ENCODE results near the gene LRRC1.

LRRC1 gene

DNA sequence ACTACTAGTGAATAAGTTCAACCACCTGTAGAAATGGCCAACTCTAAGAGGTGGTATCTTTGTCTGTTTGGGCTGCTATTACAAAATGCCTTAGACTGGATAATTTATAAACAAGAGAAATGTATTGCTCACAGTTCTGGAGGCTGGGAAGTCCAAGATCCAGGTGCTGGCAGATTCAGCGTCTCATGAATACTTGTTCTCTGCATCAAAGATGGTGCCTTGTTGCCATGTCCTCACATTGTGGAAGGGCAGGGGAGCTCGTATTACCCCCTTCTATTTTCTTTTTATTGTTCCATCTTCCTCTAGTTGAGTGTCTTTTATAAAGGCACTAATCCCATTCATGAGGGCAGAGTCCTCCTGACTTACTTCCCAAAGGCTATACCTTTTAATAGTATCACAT lies 58.0 kb downstream of the LRRC1 start:
- Mint-ChIP-seq H3K4me3 (no peak overlapping the region), H3K4me1 (peaks cover 27% of the 10 kb centered on the region), H3K27me3 (ENCODE audit: low read depth) (no peaks in the 10 kb centered on the region), H3K9me3 (no peaks in the 10 kb centered on the region), H3K36me3 (ENCODE audit: low read depth) (peaks cover 9% of the 10 kb centered on the region), H3K27ac (no peak overlapping the region)
- TF ChIP-seq, protein P1, sequence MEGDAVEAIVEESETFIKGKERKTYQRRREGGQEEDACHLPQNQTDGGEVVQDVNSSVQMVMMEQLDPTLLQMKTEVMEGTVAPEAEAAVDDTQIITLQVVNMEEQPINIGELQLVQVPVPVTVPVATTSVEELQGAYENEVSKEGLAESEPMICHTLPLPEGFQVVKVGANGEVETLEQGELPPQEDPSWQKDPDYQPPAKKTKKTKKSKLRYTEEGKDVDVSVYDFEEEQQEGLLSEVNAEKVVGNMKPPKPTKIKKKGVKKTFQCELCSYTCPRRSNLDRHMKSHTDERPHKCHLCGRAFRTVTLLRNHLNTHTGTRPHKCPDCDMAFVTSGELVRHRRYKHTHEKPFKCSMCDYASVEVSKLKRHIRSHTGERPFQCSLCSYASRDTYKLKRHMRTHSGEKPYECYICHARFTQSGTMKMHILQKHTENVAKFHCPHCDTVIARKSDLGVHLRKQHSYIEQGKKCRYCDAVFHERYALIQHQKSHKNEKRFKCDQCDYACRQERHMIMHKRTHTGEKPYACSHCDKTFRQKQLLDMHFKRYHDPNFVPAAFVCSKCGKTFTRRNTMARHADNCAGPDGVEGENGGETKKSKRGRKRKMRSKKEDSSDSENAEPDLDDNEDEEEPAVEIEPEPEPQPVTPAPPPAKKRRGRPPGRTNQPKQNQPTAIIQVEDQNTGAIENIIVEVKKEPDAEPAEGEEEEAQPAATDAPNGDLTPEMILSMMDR (IDR thresholded peaks at IDR 0.05; ENCODE audit: unreplicated experiment in 3 of 3) = no peak

DNA sequence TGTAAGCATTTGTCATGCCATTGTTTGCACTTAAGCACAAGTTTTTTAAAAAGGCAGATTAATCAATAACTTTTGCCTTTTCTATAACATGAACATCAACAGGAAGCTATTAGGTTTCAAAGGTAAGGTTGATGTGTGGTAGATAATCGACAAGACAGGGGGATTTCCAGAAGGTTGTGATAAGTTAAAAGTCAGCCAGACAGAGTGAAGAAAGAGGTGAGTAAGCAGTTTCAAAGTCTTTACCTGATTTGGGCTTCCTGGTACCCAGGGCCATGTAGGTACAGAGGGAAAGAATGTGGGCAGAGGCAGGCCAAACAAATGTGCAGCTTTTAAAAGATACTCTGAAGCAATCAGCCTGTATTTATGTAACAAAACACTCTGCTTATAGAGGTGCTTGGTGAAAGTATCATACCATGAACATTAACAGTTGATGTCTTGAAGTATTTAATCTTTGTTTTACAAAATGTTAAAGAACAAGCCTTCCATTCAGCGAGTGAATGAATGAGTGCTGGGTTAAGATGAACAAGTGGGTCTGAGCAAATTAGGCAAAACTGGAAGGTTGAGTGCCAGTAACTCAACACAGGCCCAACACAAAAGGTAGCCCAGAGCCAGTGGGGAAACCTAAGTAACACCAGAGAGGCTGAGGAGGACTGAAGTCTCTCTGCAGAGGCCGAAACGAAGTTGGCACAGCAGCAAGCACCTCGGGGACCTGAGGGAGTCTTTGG lies 60.2 kb downstream of the LRRC1 start:
- H3K27me3 Mint-ChIP-seq (ENCODE audit: low read depth) = no peaks in the 10 kb centered on the region
- TF ChIP-seq, protein P1 (IDR thresholded peaks at IDR 0.05; ENCODE audit: unreplicated experiment in 3 of 3) = no peak
- no peak overlapping the region for H3K4me3 Mint-ChIP-seq
- H3K4me1 Mint-ChIP-seq = peaks cover 27% of the 10 kb centered on the region
- peak overlapping the region; percentile 22 to 79 (median 24) for H3K27ac Mint-ChIP-seq
- no peaks in the 10 kb centered on the region for H3K9me3 Mint-ChIP-seq
- H3K36me3 Mint-ChIP-seq (ENCODE audit: low read depth) = peaks cover 5% of the 10 kb centered on the region

DNA sequence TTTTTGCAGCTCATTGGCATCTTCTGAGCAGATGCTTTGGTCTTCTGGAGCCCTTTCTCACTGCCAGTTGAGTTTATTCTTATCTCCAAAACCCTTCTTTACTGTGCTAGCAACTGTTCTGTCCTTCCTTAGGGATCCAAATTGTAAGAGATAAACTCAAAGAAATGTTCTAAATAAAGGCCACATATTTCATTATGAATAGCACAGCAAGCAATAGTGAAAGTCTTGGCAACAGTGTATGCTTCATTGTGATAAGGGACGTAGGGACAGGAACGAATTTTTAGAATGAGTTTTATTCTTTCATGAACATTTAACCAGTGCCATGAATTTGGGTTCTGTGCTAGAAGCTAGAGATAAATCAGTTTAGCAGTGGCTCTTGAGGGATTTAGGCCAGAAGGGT lies 61.1 kb downstream of the LRRC1 start:
- Mint-ChIP-seq H3K36me3 (ENCODE audit: low read depth) (peaks cover 5% of the 10 kb centered on the region), H3K27ac (no peak overlapping the region), H3K4me1 (peaks cover 27% of the 10 kb centered on the region), H3K4me3 (no peak overlapping the region), H3K9me3 (no peaks in the 10 kb centered on the region), H3K27me3 (ENCODE audit: low read depth) (no peaks in the 10 kb centered on the region)
- TF ChIP-seq, protein P1 (IDR thresholded peaks at IDR 0.05; ENCODE audit: unreplicated experiment in 3 of 3) = no peak

DNA sequence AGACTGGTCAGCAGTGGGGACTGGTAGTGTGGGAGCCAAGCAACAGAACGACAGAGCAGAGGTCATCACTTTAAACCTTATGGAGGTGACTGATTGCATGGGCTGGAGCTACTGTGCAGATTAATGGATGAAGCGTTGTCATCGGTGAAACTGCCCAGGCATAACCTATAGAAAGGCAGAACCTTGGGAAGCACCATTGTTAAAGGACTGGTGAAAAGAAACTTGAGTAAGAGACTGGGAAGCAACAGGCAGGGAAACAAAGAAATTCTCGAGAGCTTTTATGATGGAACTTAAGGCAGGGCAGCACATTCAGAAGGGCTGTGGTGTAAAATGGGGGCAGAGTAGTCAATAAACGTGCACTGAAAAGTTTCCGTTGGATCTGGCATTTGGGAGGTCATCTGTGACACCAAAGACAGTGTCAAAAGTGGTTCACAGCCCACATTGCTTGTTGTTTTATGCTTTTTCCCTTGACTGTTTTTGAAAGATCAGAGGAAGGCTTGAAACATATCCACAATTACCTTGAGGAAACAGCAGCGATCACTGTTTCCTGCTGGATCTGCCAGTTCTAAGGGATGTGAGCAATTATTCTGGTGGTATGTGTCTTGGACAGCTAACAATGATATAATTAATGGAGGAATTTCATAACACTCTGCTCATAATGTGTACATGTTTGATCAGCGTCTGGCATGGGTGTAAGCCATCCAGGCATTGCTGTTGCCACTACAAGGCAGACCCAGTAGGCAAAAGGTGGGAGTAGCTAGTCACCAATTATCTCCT lies 62.7 kb downstream of the LRRC1 start:
- H3K4me3 Mint-ChIP-seq = no peak overlapping the region
- TF ChIP-seq, protein P1 (IDR thresholded peaks at IDR 0.05; ENCODE audit: unreplicated experiment in 3 of 3) = no peak
- peaks cover 38% of the 10 kb centered on the region for H3K4me1 Mint-ChIP-seq
- no peaks in the 10 kb centered on the region for H3K9me3 Mint-ChIP-seq
- no peaks in the 10 kb centered on the region for H3K27me3 Mint-ChIP-seq (ENCODE audit: low read depth)
- H3K36me3 Mint-ChIP-seq (ENCODE audit: low read depth) = no peaks in the 10 kb centered on the region
- no peak overlapping the region for H3K27ac Mint-ChIP-seq

DNA sequence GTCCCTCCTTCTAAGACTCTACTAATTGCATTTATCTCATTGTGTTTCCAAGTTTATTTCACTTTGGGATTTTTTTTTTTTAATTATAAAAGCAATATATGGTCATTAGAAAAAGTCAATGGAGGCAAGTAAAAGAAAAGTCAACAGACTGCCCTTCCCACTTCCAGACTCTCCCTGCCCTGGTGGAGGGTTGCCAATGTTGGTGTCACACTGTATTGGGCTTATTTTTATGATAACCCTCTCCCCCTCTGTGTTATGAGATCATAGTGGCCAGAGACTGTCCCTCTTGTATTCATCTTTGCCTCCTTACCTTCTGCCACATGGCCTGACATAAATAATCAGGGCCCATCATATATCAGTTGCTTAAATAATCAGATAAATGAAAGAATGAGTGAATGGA lies 63.4 kb downstream of the LRRC1 start:
- TF ChIP-seq, protein P1 (IDR thresholded peaks at IDR 0.05; ENCODE audit: unreplicated experiment in 3 of 3) = no peak
- peaks cover 45% of the 10 kb centered on the region for H3K4me1 Mint-ChIP-seq
- no peak overlapping the region for H3K27ac Mint-ChIP-seq
- no peaks in the 10 kb centered on the region for H3K9me3 Mint-ChIP-seq
- no peak overlapping the region for H3K4me3 Mint-ChIP-seq
- H3K36me3 Mint-ChIP-seq (ENCODE audit: low read depth) = no peaks in the 10 kb centered on the region
- H3K27me3 Mint-ChIP-seq (ENCODE audit: low read depth) = no peaks in the 10 kb centered on the region
